Smooth muscle cell of the pulmonary artery (primary cell): ENCODE measurements around the gene SYT1. TPM values are rescaled to one million over a fixed set of nuclear protein-coding genes. Genes with fewer than 3 reads are reported as not detected.

Experiments
- total RNA-seq: library from RNA; depleted of rRNA; stranded (reverse); fragments of >200 nt; gene quantifications from 2 replicates; pipeline ENCODE4 v1.2.3, GENCODE V29; 2014

The SYT1 gene
- 2.0 and 25.2 TPM in 2 replicates for total RNA-seq

GRCh38 chr12:78864403-78864869, at the start of gene SYT1:
TSS of gene SYT1 (plus strand) at chr12:78864774.

